Activated CD4-positive, alpha-beta T cell treated with anti-CD3 and anti-CD28 coated beads for 1 hour (primary cell): ENCODE measurements around the gene TEX44.
A peak's percentile ranks its signal among the peaks of the same experiment; 100 is the strongest.

Source experiments
- DNase-seq: peaks from one replicate; pipeline ENCODE4 v3.0.0-alpha.2; 2020

TEX44 gene

GRCh38 chr2:231640641-231641111, 48.0 kb downstream of the TEX44 start:
- DNase-seq: no peak

GRCh38 chr2:231642631-231643494, 50.2 kb downstream of the TEX44 start:
- peak; percentile 46 for DNase-seq

- no peak for DNase-seq
Observed at GRCh38 chr2:231643495-231643888, 50.8 kb downstream of the TEX44 start.
